ENCODE data around the gene GLRB.
"Not testable (repeated sequence)": the region's sequence is repeated elsewhere in the genome, so short reads cannot be mapped to it uniquely, and the experiment has no call there.

GLRB gene

DNA sequence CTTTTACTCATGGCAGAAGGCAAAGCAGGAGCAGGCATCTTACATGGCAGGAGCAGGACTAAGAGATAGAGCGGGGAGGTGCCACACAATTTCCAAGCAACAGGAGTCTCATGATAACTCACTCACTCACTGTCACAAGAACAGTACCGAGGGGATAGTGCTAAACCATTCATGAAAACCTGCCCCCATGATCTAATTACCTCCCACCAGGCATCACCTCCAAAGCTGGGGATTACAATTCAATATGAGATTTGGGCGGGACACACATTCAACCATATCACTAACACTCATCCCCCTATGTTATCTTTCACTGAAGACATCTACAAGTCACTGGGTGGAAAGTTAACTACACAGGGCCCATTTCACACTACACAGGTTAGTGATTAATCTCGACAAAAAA is 25.4 kb upstream of the GLRB start:
- DNase-seq (ENCODE audit: low read depth), result no peak
- no peak overlapping the region for H3K4me3 ChIP-seq (ENCODE audit: control insufficient read depth, low read depth, low read length)
- TF ChIP-seq, protein P1, sequence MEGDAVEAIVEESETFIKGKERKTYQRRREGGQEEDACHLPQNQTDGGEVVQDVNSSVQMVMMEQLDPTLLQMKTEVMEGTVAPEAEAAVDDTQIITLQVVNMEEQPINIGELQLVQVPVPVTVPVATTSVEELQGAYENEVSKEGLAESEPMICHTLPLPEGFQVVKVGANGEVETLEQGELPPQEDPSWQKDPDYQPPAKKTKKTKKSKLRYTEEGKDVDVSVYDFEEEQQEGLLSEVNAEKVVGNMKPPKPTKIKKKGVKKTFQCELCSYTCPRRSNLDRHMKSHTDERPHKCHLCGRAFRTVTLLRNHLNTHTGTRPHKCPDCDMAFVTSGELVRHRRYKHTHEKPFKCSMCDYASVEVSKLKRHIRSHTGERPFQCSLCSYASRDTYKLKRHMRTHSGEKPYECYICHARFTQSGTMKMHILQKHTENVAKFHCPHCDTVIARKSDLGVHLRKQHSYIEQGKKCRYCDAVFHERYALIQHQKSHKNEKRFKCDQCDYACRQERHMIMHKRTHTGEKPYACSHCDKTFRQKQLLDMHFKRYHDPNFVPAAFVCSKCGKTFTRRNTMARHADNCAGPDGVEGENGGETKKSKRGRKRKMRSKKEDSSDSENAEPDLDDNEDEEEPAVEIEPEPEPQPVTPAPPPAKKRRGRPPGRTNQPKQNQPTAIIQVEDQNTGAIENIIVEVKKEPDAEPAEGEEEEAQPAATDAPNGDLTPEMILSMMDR (conservative IDR thresholded peaks at IDR 0.05; ENCODE audit: control insufficient read depth, insufficient read depth, low read depth, low read length), result no peak

DNA sequence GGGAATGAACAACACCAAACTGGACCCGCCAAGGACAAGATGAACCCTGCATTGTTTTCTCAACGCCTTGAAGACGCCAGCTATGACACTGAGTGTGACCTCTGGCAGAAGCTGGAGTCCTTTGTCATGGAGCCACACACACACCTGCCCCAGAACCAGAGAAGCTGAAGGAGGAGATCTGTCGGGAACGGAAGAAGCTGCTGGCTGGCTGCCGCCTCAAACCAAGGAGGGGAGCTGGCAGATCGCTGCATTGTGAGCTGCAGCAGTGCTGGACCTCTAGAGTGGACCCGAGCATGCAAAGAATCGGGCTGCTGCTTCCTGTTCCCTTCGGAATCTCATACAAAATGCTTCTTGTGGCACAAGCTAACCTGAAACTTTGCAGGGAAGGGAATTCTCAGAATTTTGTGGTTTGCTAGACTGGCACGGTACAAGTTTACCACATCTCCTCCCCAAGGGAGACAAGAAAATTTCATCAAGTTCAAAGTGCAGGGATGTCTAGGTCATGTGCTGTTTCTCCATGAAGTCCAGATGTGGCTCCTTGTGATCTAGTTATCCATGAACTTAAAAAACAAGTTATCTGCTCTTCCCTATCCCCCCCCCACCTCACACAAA is 23.4 kb upstream of the GLRB start:
- TF ChIP-seq, protein P1 (conservative IDR thresholded peaks at IDR 0.05; ENCODE audit: control insufficient read depth, insufficient read depth, low read depth, low read length), result no peak
- no peak overlapping the region for H3K4me3 ChIP-seq (ENCODE audit: control insufficient read depth, low read depth, low read length)
- peak; percentile 45 for DNase-seq (ENCODE audit: low read depth)

DNA sequence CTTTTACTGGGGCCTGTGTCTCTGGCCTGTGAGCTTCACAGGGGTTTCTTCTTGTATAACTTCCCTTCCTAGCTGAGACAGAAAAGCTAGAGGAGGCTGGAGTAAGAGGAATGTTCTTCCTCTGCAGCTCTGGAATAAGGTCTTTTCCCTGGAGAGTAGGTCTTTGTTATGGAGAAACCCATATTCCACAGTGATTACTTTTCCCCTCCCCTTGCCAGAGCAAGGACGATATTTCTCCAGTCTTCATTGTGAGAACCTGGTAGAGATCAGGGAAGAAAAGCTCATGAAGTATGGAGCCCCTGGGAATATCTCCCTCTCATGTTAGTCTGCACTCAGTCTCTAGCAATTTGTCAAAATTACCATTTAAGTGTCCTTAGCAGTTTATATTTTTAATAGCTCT is 18.7 kb upstream of the GLRB start:
- TF ChIP-seq, protein P1 (conservative IDR thresholded peaks at IDR 0.05; ENCODE audit: control insufficient read depth, insufficient read depth, low read depth, low read length), result no peak
- DNase-seq (ENCODE audit: low read depth), result no peak
- no peak overlapping the region for H3K4me3 ChIP-seq (ENCODE audit: control insufficient read depth, low read depth, low read length)

DNA sequence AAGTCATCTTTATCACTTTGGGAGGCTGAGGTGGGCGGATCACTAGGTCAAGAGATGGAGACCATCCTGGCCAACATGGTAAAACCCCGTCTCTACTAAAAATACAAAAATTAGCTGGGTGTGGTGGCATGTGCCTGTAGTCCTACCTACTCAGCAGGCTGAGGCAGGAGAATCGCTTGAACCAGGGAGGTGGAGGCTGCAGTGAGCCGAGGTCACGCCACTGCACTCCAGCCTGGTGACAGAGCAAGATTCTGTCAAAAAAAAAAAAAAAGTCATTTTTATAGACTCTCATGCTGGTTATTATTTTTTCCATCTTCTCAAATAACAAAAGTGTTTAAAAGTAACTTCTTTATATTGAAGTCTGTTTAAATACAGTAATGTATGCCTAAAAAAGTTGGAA is 17.1 kb upstream of the GLRB start:
- DNase-seq (ENCODE audit: low read depth); H3K4me3 ChIP-seq (ENCODE audit: control insufficient read depth, low read depth, low read length): not testable (repeated sequence)

DNA sequence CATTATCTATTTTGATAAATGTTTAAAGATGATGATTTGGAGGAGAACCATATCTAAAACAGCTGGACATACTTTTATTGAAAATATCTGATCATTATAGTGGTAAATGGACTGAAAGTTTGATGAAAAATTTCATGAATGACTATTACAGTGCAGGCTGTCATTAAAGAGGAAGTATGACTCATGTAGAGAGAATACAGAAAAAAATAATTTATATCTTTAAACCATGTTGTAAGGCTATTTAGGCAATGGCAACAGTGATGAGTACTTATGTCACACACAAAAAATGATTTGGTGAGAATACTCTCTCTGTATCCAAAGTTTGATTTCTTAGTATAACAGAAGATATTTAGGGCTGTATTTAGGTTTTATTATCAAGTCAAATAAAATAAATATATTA is 3.9 kb upstream of the GLRB start:
- TF ChIP-seq, protein P1 (conservative IDR thresholded peaks at IDR 0.05; ENCODE audit: control insufficient read depth, insufficient read depth, low read depth, low read length), result no peak
- H3K4me3 ChIP-seq (ENCODE audit: control insufficient read depth, low read depth, low read length), result no peak overlapping the region
- peak; percentile 52 for DNase-seq (ENCODE audit: low read depth)

DNA sequence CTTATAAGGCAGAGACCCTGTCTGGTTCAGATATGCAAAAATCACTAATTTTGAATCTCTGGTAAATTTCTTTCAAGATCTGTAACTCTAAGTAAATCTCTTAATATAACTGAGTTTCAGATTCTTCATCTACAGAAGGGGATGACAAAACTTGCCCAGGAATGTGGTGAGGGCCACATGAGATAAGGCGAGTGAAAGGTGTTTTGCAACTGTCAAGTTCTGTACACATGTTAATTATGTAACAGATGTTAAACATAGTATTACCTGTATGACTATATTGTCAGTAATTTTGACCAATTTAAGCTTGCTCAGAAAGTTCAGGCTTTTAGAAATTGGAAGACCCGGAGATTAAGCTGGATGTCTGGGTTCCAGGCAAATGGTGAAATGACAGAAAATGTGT is 549 bp upstream of the GLRB start:
- no peak for DNase-seq (ENCODE audit: low read depth)
- H3K4me3 ChIP-seq (ENCODE audit: control insufficient read depth, low read depth, low read length), result peak overlapping the region; percentile 51
- TF ChIP-seq, protein P1 (conservative IDR thresholded peaks at IDR 0.05; ENCODE audit: control insufficient read depth, insufficient read depth, low read depth, low read length), result no peak

DNA sequence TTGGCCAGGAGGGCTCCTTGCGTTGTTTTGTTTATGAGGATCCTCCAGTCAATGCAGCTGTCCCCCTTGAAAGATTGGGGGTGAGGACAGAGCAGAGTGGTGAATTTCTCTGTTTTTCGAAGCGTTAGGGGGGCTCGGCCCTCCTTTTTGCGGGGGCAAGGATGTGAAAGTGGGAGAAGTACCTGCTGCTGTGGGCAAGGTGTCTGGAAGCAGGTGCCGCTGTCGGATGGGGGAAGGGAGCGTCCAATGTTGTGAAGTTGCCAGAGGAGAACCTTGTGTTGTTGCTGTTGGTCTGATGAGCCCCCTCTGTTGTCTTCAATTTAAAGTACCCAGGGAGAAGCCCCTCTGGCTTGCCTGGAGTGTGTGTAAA is 613 bp downstream of the GLRB start:
- H3K4me3 ChIP-seq (ENCODE audit: control insufficient read depth, low read depth, low read length), result peak overlapping the region; percentile 69
- no peak for DNase-seq (ENCODE audit: low read depth)
- TF ChIP-seq, protein P1 (conservative IDR thresholded peaks at IDR 0.05; ENCODE audit: control insufficient read depth, insufficient read depth, low read depth, low read length), result no peak

Data from fibroblast of mammary gland (primary cell).